ENCODE results near the gene ZG16B. TPM values are rescaled to one million over a fixed set of nuclear protein-coding genes. Genes with fewer than 3 reads are reported as not detected.

The ZG16B gene
- total RNA-seq, 3 donors from 2014 or later: 6.8 to 40.7 (median 24.3) TPM

DNA sequence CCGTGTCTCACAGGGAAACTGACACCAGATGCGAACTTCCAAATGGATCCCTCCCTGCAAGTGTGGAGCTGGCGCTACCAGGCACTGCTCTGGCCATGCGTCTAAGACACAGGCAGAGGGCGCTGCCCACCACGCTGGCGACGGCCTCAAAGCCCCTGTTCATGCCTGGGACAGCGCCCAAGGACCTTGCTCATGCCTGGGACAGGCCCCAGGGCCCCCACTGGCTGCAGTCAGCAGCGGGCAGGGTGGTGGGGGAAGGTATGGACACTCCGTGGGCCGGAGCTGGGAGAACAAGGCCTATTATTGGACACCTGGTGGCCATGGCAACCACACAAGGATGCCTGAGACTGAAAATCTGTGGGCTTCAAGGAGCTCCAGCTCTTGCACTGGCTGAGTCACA is 8.8 kb downstream of the ZG16B start:
- Histone ChIP-seq H3K4me1 (ENCODE audit: low read depth) (no peaks in the 10 kb centered on the region), H3K9me3 (no peaks in the 10 kb centered on the region), H3K36me3 (ENCODE audit: low read depth) (no peaks in the 10 kb centered on the region), H3K4me3 (no peak overlapping the region)
- ATAC-seq: peak; percentile 74
- TF ChIP-seq, protein P1, sequence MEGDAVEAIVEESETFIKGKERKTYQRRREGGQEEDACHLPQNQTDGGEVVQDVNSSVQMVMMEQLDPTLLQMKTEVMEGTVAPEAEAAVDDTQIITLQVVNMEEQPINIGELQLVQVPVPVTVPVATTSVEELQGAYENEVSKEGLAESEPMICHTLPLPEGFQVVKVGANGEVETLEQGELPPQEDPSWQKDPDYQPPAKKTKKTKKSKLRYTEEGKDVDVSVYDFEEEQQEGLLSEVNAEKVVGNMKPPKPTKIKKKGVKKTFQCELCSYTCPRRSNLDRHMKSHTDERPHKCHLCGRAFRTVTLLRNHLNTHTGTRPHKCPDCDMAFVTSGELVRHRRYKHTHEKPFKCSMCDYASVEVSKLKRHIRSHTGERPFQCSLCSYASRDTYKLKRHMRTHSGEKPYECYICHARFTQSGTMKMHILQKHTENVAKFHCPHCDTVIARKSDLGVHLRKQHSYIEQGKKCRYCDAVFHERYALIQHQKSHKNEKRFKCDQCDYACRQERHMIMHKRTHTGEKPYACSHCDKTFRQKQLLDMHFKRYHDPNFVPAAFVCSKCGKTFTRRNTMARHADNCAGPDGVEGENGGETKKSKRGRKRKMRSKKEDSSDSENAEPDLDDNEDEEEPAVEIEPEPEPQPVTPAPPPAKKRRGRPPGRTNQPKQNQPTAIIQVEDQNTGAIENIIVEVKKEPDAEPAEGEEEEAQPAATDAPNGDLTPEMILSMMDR (IDR thresholded peaks at IDR 0.05): peak; percentile 69
- DNase-seq: peak in 2 of 3 donors; percentile 69 to 76
- intact Hi-C loops (cut with DNase I, micrococcal nuclease): no loop called here

DNA sequence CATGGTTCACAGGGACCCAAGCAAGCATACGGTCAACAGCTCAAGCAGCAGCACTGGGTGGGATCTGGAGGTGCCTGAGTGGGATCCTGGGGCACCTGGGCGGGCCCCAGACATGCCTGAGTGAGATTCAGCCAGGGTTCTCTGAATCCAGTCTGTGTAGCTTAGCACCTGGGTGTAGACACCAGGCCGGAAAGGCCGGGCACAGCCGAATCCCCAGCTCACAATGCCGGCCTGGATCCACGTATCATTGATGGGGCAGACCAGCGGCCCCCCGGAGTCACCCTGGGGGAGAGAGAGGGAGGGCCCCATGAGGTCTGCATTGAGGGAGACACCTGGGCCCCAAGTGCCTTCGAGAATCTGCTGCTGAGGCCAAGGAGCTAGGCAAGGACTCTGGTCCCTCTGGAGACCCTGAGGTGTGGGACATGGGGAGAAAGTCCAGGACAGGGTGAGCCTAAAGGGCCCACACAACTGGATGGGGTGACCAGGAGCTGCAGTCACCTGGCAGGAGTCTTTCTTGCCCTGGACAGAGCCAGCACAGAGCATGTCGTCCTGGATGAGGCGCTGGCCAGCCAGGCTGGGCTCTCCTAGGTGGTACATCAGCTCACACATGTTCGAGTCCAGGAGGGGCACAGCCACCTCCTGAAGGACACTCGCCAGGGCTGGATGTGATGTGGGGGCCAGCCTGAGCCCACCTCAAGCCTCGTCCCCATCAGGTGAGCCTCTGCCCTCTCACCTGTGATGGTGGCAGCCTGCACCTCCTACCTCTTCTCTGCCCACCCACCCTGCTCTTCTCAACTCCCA is 9.7 kb downstream of the ZG16B start:
- ATAC-seq (no peak), DNase-seq (no peak)
- intact Hi-C loops (cut with DNase I, micrococcal nuclease): no loop called here
- Histone ChIP-seq H3K9me3 (no peaks in the 10 kb centered on the region), H3K4me1 (ENCODE audit: low read depth) (no peaks in the 10 kb centered on the region), H3K4me3 (no peak overlapping the region), H3K36me3 (ENCODE audit: low read depth) (no peaks in the 10 kb centered on the region)
- TF ChIP-seq, protein P1 (IDR thresholded peaks at IDR 0.05): no peak

DNA sequence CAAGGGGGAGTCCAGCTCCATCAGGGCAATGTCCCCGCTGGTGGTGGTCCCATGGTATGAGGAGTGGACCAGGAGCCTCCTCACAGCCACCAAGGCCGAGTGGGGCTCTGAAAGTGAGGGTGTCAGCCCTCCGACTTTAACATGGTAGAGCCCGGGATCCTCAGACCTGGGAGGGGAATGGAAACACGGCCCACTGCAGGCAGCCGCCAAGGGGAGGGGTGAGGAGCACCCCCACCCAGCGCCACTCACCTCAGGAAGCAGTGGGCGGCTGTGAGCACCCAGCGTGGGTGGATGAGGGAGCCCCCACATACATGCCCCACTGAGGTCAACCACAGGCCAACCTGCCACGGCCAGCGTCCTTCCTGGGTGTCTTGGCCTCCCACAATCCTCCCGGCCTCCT is 10.8 kb downstream of the ZG16B start:
- H3K36me3 ChIP-seq (ENCODE audit: low read depth): no peaks in the 10 kb centered on the region
- TF ChIP-seq, protein P1 (IDR thresholded peaks at IDR 0.05): no peak
- no peak for ATAC-seq
- no peak for DNase-seq
- H3K4me3 ChIP-seq: no peak overlapping the region
- no peaks in the 10 kb centered on the region for H3K9me3 ChIP-seq
- no peaks in the 10 kb centered on the region for H3K4me1 ChIP-seq (ENCODE audit: low read depth)
- intact Hi-C loops (cut with DNase I, micrococcal nuclease): no loop called here

DNA sequence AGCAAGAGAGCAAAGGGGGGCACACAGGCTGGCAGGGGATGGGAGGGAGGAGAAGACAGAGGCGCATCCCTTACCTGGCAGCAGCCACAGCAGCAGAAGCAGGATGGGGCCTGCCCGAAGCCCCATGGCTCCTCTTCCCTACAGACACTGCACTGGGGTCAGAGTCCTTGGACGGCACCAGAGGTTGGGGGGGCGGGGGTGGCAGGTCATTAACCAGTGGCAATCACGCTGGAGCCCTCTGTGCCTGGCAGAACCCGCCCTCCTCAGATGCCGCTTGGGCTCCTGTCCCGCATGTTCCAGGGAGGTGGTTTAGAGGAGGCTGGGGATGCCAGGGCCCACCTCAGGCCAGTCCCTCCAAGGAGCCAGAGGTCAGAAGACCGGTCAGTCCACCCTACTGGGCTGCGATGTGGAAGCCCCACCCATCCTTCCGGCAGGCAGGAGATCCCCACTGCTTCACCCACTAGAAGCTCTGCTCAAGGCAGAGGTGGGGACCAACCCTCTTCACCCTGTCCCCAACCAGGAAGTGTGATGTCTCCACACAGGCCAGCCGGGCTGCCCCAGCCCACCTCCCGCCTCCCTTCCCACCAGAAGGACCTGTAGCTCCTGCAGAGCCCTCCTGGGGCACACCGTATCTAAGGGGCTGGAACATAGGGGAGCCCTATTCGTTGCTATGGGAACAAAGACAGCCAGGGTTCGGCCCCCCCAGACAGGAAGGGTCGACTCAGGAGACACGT is 11.7 kb downstream of the ZG16B start:
- TF ChIP-seq, protein P1 (IDR thresholded peaks at IDR 0.05): no peak
- ATAC-seq (no peak), DNase-seq (peak in 1 of 3 donors; percentile 27)
- Histone ChIP-seq H3K4me3 (no peak overlapping the region), H3K9me3 (no peaks in the 10 kb centered on the region), H3K4me1 (ENCODE audit: low read depth) (no peaks in the 10 kb centered on the region), H3K36me3 (ENCODE audit: low read depth) (no peaks in the 10 kb centered on the region)
- intact Hi-C loops (cut with DNase I, micrococcal nuclease): no loop called here

DNA sequence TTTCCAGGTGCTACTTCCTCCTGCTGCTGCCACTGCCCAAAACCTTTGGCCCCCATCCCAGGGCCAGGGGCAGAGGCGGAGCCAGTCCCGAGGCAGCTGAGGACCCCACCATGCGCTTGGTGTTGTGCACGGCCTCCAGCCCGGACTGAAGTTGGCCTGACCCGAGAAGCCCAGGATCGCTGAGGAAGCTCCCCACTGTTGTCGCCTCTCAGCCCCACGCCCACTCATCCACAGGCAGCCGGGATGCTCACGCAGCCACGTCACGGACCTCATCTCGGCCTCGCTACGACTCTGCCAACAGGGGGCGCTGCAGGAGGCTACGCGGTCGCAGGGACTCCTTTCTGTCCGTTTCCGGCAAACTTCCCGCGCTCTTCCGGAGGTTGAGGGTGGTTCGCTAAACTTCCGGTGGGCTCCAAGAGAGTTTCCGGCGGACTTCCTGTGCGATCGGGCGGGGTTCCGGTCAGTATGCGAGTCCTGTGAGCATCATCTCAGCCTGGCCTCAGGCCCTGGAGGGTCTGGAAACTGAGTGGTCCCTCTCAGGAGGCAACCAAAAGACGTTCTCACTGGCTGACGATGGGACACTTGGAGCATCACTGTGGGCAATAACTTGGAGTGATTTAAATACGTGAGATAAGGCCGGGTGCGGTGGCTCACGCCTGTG is 12.4 kb downstream of the ZG16B start:
- H3K9me3 ChIP-seq: no peaks in the 10 kb centered on the region
- DNase-seq (peak; percentile 28 to 78 (median 65)), ATAC-seq (peak; percentile 49)
- intact Hi-C loops (cut with DNase I, micrococcal nuclease): no loop called here
- H3K36me3 ChIP-seq (ENCODE audit: low read depth): no peaks in the 10 kb centered on the region
- no peak overlapping the region for H3K4me3 ChIP-seq
- no peaks in the 10 kb centered on the region for H3K4me1 ChIP-seq (ENCODE audit: low read depth)
- TF ChIP-seq, protein P1 (IDR thresholded peaks at IDR 0.05): peak; percentile 30
